GM12874 (cell line): Measurements from ENCODE around the gene MYRF.

ENCODE experiments used
- CTCF ChIP-seq: IDR thresholded peaks from 2 replicates; pipeline ENCODE4 v1.5.1; 2011; ENCODE audit warnings: low read depth, mild to moderate bottlenecking, control low read depth, low read length, moderate library complexity; ENCODE audit not compliant: insufficient read depth

MYRF gene

DNA sequence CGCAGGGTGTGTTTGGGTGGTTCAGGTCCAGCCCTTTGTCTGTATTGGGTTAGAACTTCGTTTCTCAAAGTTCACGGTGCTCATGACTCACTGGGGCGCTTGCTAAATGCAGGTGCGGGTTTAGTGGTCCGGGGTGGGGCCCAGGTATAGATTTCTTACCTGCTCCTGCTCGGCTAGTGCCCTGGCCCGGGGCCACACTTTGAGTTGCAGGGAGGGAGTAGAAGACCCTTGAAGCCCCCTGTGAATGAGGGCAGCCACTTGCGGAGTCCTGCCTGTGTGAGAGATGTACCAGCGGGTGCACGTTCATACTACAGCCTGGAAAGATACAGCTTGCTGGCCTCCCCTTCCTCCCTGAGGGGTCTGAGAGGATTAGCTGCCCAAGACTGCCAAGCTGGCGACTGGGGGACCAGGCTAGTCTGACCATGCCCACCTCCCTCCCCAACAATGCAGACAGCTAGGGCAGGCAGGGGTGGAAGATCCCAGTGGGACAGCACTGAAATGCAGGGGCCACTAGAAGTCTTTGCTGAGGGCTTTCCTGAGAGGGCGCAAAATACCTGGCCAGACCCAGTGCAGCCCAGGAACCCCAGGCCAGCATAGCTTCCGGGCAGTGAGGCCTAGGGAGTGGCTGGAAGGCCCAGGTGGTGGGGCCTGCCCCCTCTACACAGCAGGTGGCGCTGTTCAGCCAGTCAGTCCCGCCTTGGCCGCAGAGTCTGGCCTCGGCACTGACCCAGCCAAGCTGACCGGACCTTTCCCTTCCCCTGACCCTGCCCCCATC lies 5.1 kb upstream of the MYRF start:
- peak; percentile 99 for TF ChIP-seq CTCF

DNA sequence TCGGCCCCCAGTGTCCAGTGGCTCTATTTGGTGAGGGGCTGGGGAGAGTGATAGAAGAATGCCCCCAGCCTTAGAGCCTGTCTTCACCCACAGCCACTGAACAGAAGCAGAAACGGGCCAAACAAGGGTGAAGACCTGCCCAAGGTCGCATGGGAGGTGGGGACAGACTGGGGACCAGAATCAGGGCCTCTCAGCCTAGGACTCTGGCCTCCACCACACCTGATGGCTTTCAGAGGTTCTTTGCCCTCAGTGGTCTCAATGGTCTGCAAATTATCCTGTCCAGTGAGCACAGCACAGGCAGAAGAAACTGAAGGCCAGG lies 4.5 kb upstream of the MYRF start:
- no peak for TF ChIP-seq CTCF

DNA sequence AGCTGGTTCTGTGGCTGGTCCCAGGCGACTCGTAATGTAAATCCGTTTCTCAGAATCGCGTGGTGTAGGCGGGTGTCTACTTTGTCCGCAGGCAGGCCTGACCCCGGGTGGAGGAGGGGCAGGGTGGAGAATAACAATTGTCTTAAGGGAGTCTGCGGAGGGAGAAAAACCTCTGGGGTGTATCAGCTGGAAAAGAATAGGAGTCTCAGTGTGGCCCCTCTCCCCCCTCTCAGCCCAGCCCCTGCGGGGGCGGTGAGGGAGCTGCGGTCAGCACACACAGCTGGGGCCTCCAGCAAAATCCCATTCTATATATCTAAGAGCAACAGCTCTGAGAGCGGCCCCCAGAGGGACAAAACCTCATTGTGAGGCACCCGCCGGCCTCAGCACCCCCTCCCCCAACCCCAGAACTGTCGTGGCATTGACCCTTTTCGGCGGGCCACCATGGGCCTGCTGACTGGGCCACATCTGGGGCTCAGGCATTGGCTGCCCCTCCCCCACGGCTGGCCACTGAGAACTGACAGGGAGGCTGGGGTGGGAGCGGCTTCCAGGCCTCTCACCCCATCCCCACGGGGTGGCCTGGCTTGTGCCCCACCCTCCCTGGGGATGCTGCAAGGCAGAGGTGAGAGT lies 2.7 kb upstream of the MYRF start:
- no peak for TF ChIP-seq CTCF

- TF ChIP-seq CTCF: no peak
Measured at GRCh38 chr11:61750631-61751273, 1.7 kb upstream of the MYRF start.

- TF ChIP-seq CTCF: no peak
Measured at GRCh38 chr11:61751384-61751783, 1.1 kb upstream of the MYRF start.

DNA sequence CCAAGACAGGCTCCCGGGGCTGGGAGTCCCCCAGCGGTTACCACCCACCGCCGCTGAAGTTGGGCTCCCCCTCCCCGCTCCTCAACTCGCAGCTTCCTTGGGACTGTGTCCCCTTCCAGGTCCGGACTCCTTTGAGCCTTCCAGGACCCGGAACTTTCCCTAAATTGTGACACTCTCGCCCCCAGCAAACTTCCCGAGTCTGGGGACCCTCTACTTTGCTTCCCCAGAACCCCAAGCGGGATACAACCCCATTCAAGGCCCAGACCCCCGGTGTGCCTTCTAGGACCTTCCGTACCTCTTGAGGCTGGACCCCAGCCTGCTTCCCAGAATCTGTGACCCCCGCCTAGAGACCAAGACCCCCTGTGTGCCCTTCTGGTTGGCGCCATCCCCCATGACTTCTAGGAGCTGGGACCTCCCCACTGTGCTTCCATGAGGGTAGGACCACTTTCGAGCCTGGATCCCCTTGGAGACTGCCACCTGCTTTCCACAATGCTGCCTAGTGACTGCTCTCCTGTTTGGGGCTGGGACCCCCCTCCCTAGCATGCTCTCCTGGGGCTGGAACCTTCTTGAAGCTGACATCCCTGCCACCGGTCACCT lies 587 bp downstream of the MYRF start:
- TF ChIP-seq CTCF: no peak

DNA sequence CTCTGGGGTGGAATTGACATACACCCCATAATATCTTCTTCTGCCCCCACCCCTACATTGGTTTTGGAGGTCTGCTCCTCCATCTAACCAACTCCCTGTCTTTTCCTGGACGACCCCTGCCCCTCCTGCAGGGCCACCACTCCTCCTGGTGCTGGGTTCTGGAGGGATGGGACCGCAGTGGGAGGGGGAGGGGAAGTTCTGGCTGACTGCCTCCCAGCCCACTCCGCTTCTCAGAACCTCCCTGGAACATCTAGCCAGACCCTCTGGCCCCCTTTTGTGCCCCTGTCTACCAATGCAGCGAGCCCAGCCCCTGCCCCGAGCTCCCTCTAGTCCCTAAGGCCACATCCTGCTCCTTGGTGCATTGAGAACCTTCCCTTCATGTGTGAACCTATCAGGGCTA lies 1.2 kb downstream of the MYRF start:
- TF ChIP-seq CTCF: no peak
